Activated effector memory CD4-positive, alpha-beta T cell treated with Interleukin-2 at 50 U/mL for 16 hours (primary cell): ENCODE measurements around the gene NAA16.
"Not testable (repeated sequence)": the region's sequence is repeated elsewhere in the genome, so short reads cannot be mapped to it uniquely, and the experiment has no call there.

Experiments
- DNase-seq: peaks from one replicate; pipeline ENCODE4 v3.0.0-alpha.2; 2020

The NAA16 gene

DNA sequence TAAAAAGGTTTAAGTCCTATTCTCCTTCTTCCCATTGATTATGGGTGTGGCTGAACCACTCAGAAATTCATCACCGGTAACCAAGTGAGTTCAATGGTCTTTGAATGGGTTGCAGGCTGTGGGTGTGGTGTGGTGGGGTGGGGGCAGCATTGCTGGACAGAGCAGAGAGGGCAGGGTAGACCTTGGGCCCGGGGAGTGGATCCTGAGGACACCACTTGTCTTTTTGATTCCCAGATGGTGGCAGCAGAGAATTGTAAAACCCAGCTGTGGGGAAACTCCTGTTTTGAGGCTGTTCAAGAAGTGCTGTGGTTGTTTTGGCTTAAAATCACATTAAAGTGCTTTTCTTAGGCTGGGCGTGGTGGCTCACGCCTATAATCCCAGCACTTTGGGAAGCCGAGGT lies 100.5 kb downstream of the NAA16 start:
- DNase-seq = no peak

GRCh38 chr13:41413872-41414271 lies 102.8 kb downstream of the NAA16 start:
- DNase-seq = no peak

DNA sequence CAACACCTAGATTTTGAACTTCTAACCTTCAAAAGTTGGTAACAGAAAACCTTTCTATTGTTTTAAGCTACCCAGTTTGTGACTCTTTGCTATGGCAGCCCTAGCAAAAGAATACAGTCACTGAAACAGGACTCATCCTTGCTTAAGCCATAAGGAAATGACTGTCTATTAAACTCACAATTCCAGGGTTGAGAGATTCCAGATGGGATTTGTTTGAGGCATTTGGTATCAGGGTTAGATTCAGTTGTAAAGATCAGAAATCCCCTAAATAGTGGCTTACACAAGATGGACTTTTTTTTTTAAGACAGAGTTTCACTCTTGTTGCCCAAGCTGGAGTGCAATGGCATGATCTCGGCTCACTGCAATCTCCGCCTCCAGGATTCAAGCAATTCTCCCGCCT lies 105.2 kb downstream of the NAA16 start:
- no peak for DNase-seq

DNA sequence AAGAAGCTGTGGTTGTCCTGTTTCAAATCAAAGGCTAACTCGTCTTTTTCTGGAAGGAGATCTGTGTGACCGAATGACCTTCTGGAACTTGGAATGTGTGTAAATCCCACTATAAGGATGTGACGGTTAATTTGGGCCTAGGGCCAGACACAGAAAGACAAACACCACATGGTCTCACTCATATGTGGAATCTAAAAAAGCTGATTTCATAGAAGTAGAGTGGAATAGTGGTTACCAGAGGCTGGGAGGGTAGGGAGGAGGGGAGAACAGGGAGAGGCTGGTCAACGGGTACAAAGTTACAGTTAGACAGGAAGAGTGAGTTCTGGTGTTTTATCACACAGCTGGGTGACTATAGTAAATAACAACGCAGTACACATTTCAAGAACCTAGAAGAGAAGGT lies 107.0 kb downstream of the NAA16 start:
- DNase-seq = no peak

GRCh38 chr13:41418731-41419130 lies 107.7 kb downstream of the NAA16 start:
- DNase-seq = no peak

DNA sequence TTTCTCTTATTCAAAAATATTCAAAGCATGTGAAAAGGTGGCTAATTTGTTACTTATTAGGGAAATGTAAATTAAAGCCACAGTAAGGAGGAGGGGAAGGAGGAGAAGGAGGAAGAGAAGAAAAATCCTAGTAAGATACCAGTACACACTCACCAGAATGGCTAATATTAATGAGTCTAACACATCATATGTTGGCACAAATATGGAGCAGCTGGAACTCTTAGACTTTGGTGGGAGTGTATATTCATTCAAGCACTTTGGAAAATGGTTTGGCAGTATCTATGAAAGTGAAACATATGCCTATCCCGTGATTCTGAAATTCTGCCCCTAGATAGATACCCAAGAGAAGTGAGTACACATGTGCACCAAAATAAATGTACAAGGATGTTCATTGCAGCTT lies 108.1 kb downstream of the NAA16 start:
- no peak for DNase-seq

GRCh38 chr13:41420146-41420545 lies 109.1 kb downstream of the NAA16 start:
- no peak for DNase-seq

DNA sequence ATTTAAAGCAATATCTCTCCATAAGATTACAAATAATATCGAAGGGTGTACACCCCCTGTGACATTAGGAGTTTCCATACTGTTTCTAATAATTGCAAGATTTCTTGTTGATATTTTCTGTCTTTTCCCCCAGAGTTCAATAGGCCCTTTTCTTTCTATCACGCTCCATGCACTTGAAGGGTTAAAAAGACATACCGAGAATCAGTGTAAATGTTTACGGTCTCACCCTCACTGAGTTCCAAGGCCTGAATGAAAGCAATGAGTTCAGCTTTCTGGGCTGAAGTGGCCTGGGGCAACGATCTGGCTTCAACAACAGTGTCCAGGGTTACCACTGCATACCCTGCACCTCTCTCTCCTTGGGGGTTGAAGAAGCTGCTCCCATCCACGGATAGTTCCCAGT lies 110.3 kb downstream of the NAA16 start:
- not testable (repeated sequence) for DNase-seq

- not testable (repeated sequence) for DNase-seq
Observed at GRCh38 chr13:41421983-41422382, 110.9 kb downstream of the NAA16 start.

GRCh38 chr13:41423259-41423658 lies 112.2 kb downstream of the NAA16 start:
- not testable (repeated sequence) for DNase-seq

- DNase-seq = not testable (repeated sequence)
Observed at GRCh38 chr13:41424675-41425074, 113.6 kb downstream of the NAA16 start.

- DNase-seq = no peak
Observed at GRCh38 chr13:41426047-41426446, 115.0 kb downstream of the NAA16 start.
